ENCODE measurements around the gene UNC45B.
"Not testable (repeated sequence)": the region's sequence is repeated elsewhere in the genome, so short reads cannot be mapped to it uniquely, and the experiment has no call there.

UNC45B gene

GRCh38 chr17:35161281-35161761, 13.7 kb downstream of the UNC45B start:
- Histone ChIP-seq H3K9ac (ENCODE audit: low read length) (no peak overlapping the region), H3K27me3 (replicated peaks; ENCODE audit: control insufficient read depth, insufficient read depth, low read length) (peaks cover 12% of the 10 kb centered on the region), H3K4me3 (ENCODE audit: low read length) (no peak overlapping the region), H3K9me3 (ENCODE audit: control insufficient read depth, low read length) (no peaks in the 10 kb centered on the region), H3K4me1 (ENCODE audit: control insufficient read depth, insufficient read depth, low read length) (no peaks in the 10 kb centered on the region), H3K36me3 (ENCODE audit: control insufficient read depth, insufficient read depth, low read length, severe bottlenecking) (no peaks in the 10 kb centered on the region)
- DNase-seq (ENCODE audit: low read depth): no peak

- Histone ChIP-seq H3K4me1 (ENCODE audit: control insufficient read depth, insufficient read depth, low read length) (no peaks in the 10 kb centered on the region), H3K27me3 (replicated peaks; ENCODE audit: control insufficient read depth, insufficient read depth, low read length) (peaks cover 12% of the 10 kb centered on the region), H3K36me3 (ENCODE audit: control insufficient read depth, insufficient read depth, low read length, severe bottlenecking) (no peaks in the 10 kb centered on the region), H3K4me3 (ENCODE audit: low read length) (no peak overlapping the region), H3K9ac (ENCODE audit: low read length) (no peak overlapping the region), H3K9me3 (ENCODE audit: control insufficient read depth, low read length) (no peaks in the 10 kb centered on the region)
- no peak for DNase-seq (ENCODE audit: low read depth)
These were observed 15.1 kb downstream of the UNC45B start for GRCh38 chr17:35162755-35163154.

DNA sequence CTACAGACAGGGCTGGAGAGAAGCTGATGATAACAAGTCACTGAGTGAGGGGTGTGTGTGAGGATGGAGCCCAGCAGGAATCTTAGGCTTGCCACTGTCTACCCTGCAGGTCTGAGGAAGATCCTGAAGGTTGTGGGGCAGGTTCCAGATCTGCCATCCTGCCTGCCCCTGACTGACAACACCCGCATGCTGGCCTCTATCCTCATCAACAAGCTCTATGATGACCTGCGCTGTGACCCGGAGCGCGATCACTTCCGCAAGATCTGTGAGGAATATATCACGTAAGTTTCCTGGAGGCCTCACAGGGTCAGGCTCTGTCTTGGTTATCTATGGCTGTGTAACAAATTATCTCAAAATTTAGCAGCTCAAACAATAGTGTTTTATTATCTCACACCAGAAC, 16.3 kb downstream of the UNC45B start:
- no peaks in the 10 kb centered on the region for H3K36me3 ChIP-seq (ENCODE audit: control insufficient read depth, insufficient read depth, low read length, severe bottlenecking)
- H3K9me3 ChIP-seq (ENCODE audit: control insufficient read depth, low read length): no peaks in the 10 kb centered on the region
- H3K27me3 ChIP-seq (replicated peaks; ENCODE audit: control insufficient read depth, insufficient read depth, low read length): peaks cover 12% of the 10 kb centered on the region
- no peak for DNase-seq (ENCODE audit: low read depth)
- no peaks in the 10 kb centered on the region for H3K4me1 ChIP-seq (ENCODE audit: control insufficient read depth, insufficient read depth, low read length)
- H3K9ac ChIP-seq (ENCODE audit: low read length): no peak overlapping the region
- no peak overlapping the region for H3K4me3 ChIP-seq (ENCODE audit: low read length)

DNA sequence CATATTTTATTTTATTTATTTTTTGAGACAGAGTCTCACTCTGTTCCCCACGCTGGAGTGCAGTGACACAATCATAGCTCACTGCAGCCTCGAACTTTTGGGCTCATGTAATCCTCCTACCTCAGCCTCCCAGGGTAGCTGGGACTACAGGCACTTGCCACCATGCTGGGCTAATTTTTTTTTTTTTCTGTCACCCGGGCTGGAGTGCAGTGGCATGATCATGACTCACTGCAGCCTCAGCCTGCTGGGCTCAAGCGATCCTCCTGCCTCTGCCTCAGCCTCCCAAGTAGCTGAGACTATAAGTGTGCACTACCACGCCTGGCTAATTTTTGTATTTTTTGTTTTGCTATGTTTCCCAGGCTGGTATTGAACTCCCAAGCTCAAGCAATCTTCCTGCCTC, 17.1 kb downstream of the UNC45B start:
- Histone ChIP-seq H3K36me3 (ENCODE audit: control insufficient read depth, insufficient read depth, low read length, severe bottlenecking) (no peaks in the 10 kb centered on the region), H3K4me3 (ENCODE audit: low read length) (no peak overlapping the region), H3K27me3 (replicated peaks; ENCODE audit: control insufficient read depth, insufficient read depth, low read length) (peaks cover 6% of the 10 kb centered on the region), H3K4me1 (ENCODE audit: control insufficient read depth, insufficient read depth, low read length) (no peaks in the 10 kb centered on the region), H3K9me3 (ENCODE audit: control insufficient read depth, low read length) (no peaks in the 10 kb centered on the region), H3K9ac (ENCODE audit: low read length) (no peak overlapping the region)
- DNase-seq (ENCODE audit: low read depth): no peak

GRCh38 chr17:35166526-35166925, 18.9 kb downstream of the UNC45B start:
- Histone ChIP-seq H3K36me3 (ENCODE audit: control insufficient read depth, insufficient read depth, low read length, severe bottlenecking) (no peaks in the 10 kb centered on the region), H3K4me1 (ENCODE audit: control insufficient read depth, insufficient read depth, low read length) (peaks cover under 1% of the 10 kb centered on the region), H3K4me3 (ENCODE audit: low read length) (no peak overlapping the region), H3K27me3 (replicated peaks; ENCODE audit: control insufficient read depth, insufficient read depth, low read length) (no peaks in the 10 kb centered on the region), H3K9ac (ENCODE audit: low read length) (no peak overlapping the region), H3K9me3 (ENCODE audit: control insufficient read depth, low read length) (no peaks in the 10 kb centered on the region)
- no peak for DNase-seq (ENCODE audit: low read depth)

DNA sequence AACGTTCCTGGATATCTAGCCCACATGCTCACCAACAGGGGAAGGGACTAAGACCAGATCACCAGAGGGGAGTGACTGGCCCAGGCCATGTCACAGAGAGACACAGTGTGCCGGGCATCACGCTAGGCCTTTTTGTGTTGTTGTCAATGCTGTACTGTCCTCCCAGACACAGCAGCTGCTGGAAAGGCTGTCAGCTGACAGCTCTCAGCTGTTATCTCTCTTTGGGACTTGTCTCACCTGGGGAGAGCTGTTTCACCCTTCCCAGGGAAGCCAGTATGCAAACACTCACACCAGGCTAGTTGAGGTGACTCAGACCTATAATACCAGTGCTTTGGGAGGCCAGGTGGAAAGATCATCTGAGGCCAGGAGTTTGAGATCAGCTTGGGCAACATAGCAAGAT, 19.4 kb downstream of the UNC45B start:
- Histone ChIP-seq H3K9me3 (ENCODE audit: control insufficient read depth, low read length) (no peaks in the 10 kb centered on the region), H3K36me3 (ENCODE audit: control insufficient read depth, insufficient read depth, low read length, severe bottlenecking) (no peaks in the 10 kb centered on the region), H3K9ac (ENCODE audit: low read length) (no peak overlapping the region), H3K4me1 (ENCODE audit: control insufficient read depth, insufficient read depth, low read length) (peaks cover 6% of the 10 kb centered on the region), H3K27me3 (replicated peaks; ENCODE audit: control insufficient read depth, insufficient read depth, low read length) (no peaks in the 10 kb centered on the region), H3K4me3 (ENCODE audit: low read length) (no peak overlapping the region)
- no peak for DNase-seq (ENCODE audit: low read depth)

GRCh38 chr17:35167666-35168065, 20.0 kb downstream of the UNC45B start:
- Histone ChIP-seq H3K36me3 (ENCODE audit: control insufficient read depth, insufficient read depth, low read length, severe bottlenecking) (no peaks in the 10 kb centered on the region), H3K9me3 (ENCODE audit: control insufficient read depth, low read length) (no peaks in the 10 kb centered on the region), H3K4me1 (ENCODE audit: control insufficient read depth, insufficient read depth, low read length) (peaks cover 6% of the 10 kb centered on the region), H3K27me3 (replicated peaks; ENCODE audit: control insufficient read depth, insufficient read depth, low read length) (no peaks in the 10 kb centered on the region), H3K4me3 (ENCODE audit: low read length) (no peak overlapping the region), H3K9ac (ENCODE audit: low read length) (no peak overlapping the region)
- DNase-seq (ENCODE audit: low read depth): no peak

DNA sequence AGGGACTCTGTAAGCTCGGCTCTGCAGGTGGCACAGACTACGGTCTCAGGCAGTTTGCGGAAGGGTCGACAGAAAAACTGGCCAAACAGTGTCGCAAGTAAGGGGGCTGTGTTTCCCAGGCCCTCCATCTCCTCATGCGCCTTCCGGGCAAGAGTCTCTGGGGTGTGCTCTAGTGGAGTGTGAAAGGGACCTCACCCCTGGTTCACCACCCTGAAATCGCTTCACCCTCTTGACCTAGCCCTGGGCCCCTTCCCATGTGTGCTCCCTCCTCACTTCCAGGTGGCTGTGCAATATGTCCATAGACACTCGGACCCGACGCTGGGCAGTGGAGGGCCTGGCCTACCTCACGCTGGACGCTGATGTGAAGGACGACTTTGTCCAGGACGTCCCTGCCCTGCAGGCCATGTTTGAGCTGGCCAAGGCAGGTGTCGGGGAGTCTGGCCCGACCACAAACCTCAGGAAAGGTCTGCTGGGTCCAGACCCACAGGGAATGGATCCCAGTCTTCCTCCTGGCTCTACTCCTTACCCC, 22.3 kb downstream of the UNC45B start:
- no peak for DNase-seq (ENCODE audit: low read depth)
- Histone ChIP-seq H3K9me3 (ENCODE audit: control insufficient read depth, low read length) (no peaks in the 10 kb centered on the region), H3K4me3 (ENCODE audit: low read length) (no peak overlapping the region), H3K27me3 (replicated peaks; ENCODE audit: control insufficient read depth, insufficient read depth, low read length) (no peaks in the 10 kb centered on the region), H3K4me1 (ENCODE audit: control insufficient read depth, insufficient read depth, low read length) (peaks cover 6% of the 10 kb centered on the region), H3K36me3 (ENCODE audit: control insufficient read depth, insufficient read depth, low read length, severe bottlenecking) (no peaks in the 10 kb centered on the region), H3K9ac (ENCODE audit: low read length) (no peak overlapping the region)

- H3K4me3 ChIP-seq (ENCODE audit: low read length): no peak overlapping the region
- peak; percentile 79 for DNase-seq (ENCODE audit: low read depth)
- no peak overlapping the region for H3K9ac ChIP-seq (ENCODE audit: low read length)
- peaks cover 9% of the 10 kb centered on the region for H3K27me3 ChIP-seq (replicated peaks; ENCODE audit: control insufficient read depth, insufficient read depth, low read length)
- H3K9me3 ChIP-seq (ENCODE audit: control insufficient read depth, low read length): no peaks in the 10 kb centered on the region
- H3K36me3 ChIP-seq (ENCODE audit: control insufficient read depth, insufficient read depth, low read length, severe bottlenecking): no peaks in the 10 kb centered on the region
- H3K4me1 ChIP-seq (ENCODE audit: control insufficient read depth, insufficient read depth, low read length): peaks cover 6% of the 10 kb centered on the region
These were observed 23.6 kb downstream of the UNC45B start for GRCh38 chr17:35170968-35171771.

GRCh38 chr17:35171834-35172233, 24.2 kb downstream of the UNC45B start:
- Histone ChIP-seq H3K27me3 (replicated peaks; ENCODE audit: control insufficient read depth, insufficient read depth, low read length) (peaks cover 9% of the 10 kb centered on the region), H3K4me1 (ENCODE audit: control insufficient read depth, insufficient read depth, low read length) (peaks cover 6% of the 10 kb centered on the region)
- DNase-seq (ENCODE audit: low read depth): peak; percentile 41

DNA sequence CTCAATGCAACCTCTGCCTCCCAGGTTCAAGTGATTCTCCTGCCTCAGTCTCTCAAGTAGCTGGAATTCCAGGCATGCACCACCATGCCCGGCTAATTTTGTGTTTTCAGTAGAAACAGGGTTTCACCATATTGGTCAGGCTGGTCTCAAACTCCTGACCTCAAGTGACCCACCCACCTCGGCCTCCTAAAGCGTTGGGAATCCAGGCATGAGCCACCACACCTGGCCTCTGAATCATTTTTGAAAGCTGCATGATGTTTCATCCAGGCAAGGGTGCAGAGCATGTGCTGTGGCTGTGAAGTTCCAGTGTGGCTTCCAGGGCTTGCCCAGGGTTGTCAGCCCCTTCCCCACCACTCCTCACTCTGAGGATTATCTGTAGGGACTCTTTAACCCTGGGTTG, 24.7 kb downstream of the UNC45B start:
- not testable (repeated sequence) for H3K9me3 ChIP-seq (ENCODE audit: control insufficient read depth, low read length); H3K4me1 ChIP-seq (ENCODE audit: control insufficient read depth, insufficient read depth, low read length); DNase-seq (ENCODE audit: low read depth); H3K9ac ChIP-seq (ENCODE audit: low read length); H3K36me3 ChIP-seq (ENCODE audit: control insufficient read depth, insufficient read depth, low read length, severe bottlenecking); H3K27me3 ChIP-seq (replicated peaks; ENCODE audit: control insufficient read depth, insufficient read depth, low read length); H3K4me3 ChIP-seq (ENCODE audit: low read length)

More at GRCh38 chr17:35171834-35172233, 24.2 kb downstream of the UNC45B start:
- no peaks in the 10 kb centered on the region for H3K9me3 ChIP-seq (ENCODE audit: control insufficient read depth, low read length)
- H3K36me3 ChIP-seq (ENCODE audit: control insufficient read depth, insufficient read depth, low read length, severe bottlenecking): no peaks in the 10 kb centered on the region
- H3K4me3 ChIP-seq (ENCODE audit: low read length): no peak overlapping the region
- H3K9ac ChIP-seq (ENCODE audit: low read length): no peak overlapping the region

All from adipocyte (in vitro differentiated cells).